ENCODE measurements around the gene CDK4. TPM values are rescaled to one million over a fixed set of nuclear protein-coding genes. Genes with fewer than 3 reads are reported as not detected.

Gene CDK4
- polyA plus RNA-seq, 6 donors from 2014 or later: 63.2 to 99.0 (median 67.8) TPM

DNA sequence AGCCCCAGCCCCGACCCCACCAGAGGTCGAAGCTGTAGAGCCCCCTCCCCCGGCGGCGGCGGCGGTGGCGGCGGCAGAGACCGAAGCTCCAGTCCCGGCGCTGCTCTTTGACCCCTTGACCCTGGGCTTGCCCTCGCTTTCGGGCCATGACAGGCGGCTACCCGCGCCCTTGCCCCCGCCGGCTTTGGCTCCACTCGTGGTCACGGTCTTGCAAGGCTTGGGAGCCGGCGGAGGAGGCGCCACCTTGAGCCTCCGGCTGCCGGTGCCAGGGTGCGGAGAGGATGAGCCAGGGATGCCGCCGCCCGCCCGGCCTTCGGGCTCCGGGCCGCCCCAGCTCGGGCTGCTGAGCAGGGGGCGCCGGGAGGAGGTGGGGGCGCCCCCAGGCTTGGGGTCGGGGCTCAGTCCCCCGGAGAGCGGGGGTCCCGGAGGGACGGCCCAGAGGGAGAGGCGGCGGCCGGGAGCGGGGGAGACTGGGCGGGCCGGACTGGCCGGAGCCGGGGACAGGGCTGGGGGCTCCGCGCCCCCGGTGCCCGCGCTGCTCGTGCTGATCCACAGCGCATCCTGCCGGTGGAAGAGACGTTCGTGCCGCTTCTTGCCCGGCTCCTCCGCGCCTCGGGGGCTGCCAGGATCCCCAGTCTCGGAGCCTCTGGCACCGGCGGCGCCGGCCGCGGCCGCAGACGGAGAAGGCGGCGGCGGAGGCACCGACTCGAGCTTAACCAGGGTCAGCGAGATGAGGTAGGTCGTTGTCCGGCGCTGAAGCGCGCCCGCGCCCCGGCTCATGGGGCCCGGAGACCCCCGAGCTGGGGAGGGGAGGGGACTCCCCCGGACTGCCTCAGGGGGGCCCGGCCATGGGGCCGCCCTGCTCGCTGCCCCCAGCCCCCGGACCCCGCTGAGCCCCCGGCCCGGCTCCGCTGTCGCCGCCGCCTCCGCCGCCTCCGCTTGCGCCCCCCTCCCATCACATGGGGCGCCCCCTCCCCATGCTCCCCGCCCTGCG, 14.3 kb downstream of the CDK4 start:
- DNase-seq (no peak), ATAC-seq (ENCODE audit: low read depth in 2 of 2) (no peak)
- Mint-ChIP-seq H3K27ac (no peak overlapping the region), H3K9me3 (no peaks in the 10 kb centered on the region), H3K27me3 (no peaks in the 10 kb centered on the region), H3K4me1 (peaks cover 39 to 44% (median 42%) of the 10 kb centered on the region in 3 donors), H3K4me3 (no peak overlapping the region), H3K36me3 (peaks cover 13 to 18% of the 10 kb centered on the region in 2 donors)

GRCh38 chr12:57736741-57737466, 15.2 kb downstream of the CDK4 start:
- DNase-seq (no peak), ATAC-seq (ENCODE audit: low read depth in 2 of 2) (no peak)
- Mint-ChIP-seq H3K9me3 (no peaks in the 10 kb centered on the region), H3K27me3 (no peaks in the 10 kb centered on the region), H3K27ac (peak overlapping the region in 2 of 6 donors; percentile 39 to 70), H3K36me3 (peaks cover 15 to 26% of the 10 kb centered on the region in 2 donors), H3K4me1 (peaks cover 33 to 36% (median 36%) of the 10 kb centered on the region in 3 donors), H3K4me3 (peak overlapping the region in 1 of 8 donors; percentile 62)

DNA sequence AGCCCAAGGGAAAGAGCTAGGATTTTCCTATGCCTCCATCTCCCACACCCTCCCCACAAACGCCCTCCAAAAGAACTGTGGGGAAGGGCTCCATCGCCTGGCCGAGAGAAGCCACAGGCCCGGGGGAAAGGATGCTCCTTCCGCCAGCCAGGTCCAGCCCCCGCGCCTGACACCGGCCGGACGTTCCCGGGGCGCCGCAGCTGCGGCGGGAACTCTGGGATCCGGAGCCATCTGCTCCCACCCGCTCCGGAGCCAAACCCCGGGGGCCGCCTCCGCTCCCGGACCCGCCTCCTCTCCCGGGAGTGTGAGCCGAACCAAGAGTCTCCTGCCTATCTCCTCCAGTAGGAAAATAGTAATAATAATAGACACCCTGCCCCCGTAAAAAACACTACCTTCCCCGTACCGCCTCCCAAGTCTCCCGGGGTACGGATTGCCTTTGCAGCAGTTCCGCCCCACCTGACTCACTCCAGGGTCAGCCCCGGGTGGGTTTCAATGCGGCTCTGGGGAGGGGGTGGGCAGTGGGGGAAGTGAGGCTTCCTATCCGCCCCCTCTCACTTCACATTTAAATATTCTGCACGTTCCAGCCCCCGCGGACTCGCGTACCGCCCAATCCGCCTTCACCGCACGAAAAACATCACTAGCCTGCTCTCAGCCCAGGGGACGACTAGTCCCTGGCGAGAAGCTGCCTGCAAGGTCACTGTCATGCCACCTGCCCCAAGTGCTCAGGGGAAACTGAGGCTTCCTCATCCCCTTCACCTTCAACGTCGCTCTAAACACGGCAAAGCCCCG, 16.0 kb downstream of the CDK4 start:
- H3K27me3 Mint-ChIP-seq: no peaks in the 10 kb centered on the region
- peaks cover 25 to 29% (median 28%) of the 10 kb centered on the region in 3 donors for H3K4me1 Mint-ChIP-seq
- ATAC-seq (ENCODE audit: low read depth in 2 of 2): no peak
- H3K27ac Mint-ChIP-seq: peak overlapping the region in 1 of 6 donors; percentile 70
- no peaks in the 10 kb centered on the region for H3K9me3 Mint-ChIP-seq
- DNase-seq: no peak
- H3K4me3 Mint-ChIP-seq: peak overlapping the region in 2 of 8 donors; percentile 35 to 62
- H3K36me3 Mint-ChIP-seq: peaks cover 22 to 33% of the 10 kb centered on the region in 2 donors

DNA sequence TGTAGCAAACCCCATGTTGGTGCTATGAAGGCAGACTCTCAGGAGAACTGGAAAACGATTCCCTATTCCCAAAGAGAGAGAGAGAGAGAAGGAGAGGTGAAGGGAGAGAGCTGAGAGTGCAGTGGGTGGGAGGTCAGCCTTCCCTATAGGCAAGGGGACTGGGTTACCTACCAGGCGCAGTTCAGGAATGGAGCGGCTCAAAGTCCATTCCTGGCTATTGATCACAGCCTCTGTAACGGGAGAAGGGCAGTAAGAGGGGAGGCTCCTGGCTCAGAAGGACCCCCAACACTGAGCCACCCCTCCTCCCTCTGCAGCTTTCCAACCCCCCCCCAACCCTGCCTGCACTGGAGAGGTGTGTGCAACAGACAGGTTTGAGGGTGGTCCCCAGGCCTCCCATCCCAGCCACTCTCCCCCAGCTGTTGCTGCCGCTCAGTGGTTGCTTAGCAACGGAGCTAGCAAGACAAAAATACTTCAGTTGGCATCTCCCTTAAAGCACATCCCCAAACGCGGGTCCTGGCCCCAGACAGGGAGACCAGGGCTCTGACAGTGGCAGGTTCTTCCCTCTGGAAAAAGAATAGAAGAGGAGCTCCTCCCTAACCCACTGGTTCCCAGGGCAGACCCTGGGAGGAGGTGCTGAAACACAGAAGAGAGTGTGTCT, 16.8 kb downstream of the CDK4 start:
- Mint-ChIP-seq H3K36me3 (peaks cover 23 to 41% of the 10 kb centered on the region in 2 donors), H3K4me3 (peak overlapping the region in 2 of 8 donors; percentile 22 to 70), H3K9me3 (no peaks in the 10 kb centered on the region), H3K27ac (peak overlapping the region in 1 of 6 donors; percentile 70), H3K4me1 (peaks cover 17 to 21% (median 20%) of the 10 kb centered on the region in 3 donors), H3K27me3 (no peaks in the 10 kb centered on the region)
- ATAC-seq (ENCODE audit: low read depth in 2 of 2) (no peak), DNase-seq (no peak)

GRCh38 chr12:57734591-57734990, 17.5 kb downstream of the CDK4 start:
- Mint-ChIP-seq H3K27ac (peak overlapping the region in 1 of 6 donors; percentile 70), H3K4me3 (peak overlapping the region in 1 of 8 donors; percentile 22), H3K9me3 (no peaks in the 10 kb centered on the region), H3K4me1 (peaks cover 15 to 20% (median 15%) of the 10 kb centered on the region in 3 donors), H3K36me3 (peaks cover 23 to 41% of the 10 kb centered on the region in 2 donors), H3K27me3 (no peaks in the 10 kb centered on the region)
- DNase-seq (no peak), ATAC-seq (ENCODE audit: low read depth in 2 of 2) (no peak)

DNA sequence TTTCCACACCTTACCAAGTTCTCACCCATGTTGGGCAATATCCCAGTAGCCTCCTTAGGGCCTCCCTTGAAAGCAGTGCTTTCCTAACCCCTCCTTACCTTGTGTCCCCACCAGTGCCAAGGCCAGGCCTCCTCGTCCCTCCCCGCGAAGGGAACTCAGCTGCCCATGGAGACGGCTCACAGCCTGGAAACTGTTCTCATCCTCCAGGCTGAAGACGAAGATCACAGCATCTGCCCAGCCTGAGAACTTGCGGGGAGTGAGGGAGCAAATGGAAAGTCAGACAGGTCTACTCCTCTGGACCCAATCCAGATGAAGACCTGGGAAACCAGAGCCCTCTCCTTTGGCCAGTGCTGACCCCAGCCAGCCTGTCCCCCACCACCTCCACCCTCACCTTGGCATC, 18.2 kb downstream of the CDK4 start:
- Mint-ChIP-seq H3K27ac (no peak overlapping the region), H3K36me3 (peaks cover 23 to 41% of the 10 kb centered on the region in 2 donors), H3K4me3 (no peak overlapping the region), H3K9me3 (no peaks in the 10 kb centered on the region), H3K4me1 (peaks cover 8 to 14% (median 9%) of the 10 kb centered on the region in 3 donors), H3K27me3 (no peaks in the 10 kb centered on the region)
- ATAC-seq (ENCODE audit: low read depth in 2 of 2) (no peak), DNase-seq (no peak)

DNA sequence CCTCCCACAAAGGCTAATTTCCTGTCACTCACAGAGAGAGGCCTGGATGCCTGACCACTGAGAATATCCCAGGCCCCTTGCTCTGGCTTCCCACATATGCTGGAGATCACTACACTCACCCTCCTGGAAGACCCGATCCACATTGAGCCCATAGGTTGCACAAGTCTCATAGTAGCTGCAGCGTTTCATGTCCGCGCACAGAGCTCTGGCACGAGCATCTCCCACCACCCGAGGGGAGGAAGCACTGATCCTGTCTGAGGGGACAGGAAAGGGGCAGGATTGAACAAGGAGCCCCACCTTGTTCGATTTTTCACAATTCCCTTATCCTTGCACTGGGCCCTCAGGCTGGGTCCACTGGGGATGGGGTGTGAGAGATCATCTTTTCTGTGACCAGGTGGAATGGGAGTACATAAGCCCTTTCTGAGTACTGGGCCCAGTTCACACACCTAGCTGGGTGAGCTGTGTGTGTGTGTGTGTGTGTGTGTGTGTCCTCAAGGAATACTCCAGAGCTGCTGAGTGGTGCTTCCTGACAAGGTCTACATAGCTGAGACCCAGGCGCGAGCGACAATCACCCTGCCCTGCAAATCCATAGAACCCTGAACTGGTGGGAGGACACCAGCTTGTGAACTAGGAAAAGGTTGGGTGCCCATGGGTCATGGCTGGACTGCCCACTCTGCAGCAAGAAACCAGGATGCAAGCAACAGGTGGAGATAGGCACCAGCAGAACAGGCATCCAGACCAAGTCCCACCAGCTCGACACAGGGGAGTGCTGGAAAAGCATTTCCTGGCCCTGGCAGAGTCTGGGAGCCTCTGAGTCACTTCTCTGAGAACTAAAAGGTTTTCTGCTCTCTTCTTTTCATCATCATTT, 19.1 kb downstream of the CDK4 start:
- Mint-ChIP-seq H3K27me3 (no peaks in the 10 kb centered on the region), H3K4me3 (no peak overlapping the region), H3K4me1 (peaks cover 9 to 17% (median 10%) of the 10 kb centered on the region in 3 donors), H3K27ac (no peak overlapping the region), H3K9me3 (no peaks in the 10 kb centered on the region), H3K36me3 (peaks cover 29 to 49% of the 10 kb centered on the region in 2 donors)
- ATAC-seq (ENCODE audit: low read depth in 2 of 2) (no peak), DNase-seq (no peak)

DNA sequence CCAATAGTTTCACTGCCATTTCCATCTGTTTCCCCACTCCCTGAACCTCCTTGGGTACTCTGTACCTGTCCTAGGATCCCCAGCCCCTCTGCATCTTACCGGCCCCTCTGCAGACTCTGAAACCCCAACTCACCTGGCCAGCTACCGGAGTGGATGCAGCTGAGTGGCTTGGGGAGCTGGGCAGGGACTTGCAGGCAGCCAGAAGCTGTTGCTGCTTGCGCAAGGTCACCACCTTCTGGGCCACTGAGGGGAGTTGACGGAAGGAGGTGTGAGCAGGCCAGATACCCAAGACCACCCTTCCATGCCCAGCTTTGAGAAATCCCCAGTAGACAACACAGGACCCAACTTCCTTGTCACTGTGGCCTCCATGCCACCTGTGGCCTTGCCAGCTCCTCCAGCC, 19.8 kb downstream of the CDK4 start:
- Mint-ChIP-seq H3K27ac (peak overlapping the region in 2 of 6 donors; percentile 22 to 54), H3K36me3 (peaks cover 32 to 54% of the 10 kb centered on the region in 2 donors), H3K9me3 (no peaks in the 10 kb centered on the region)

GRCh38 chr12:57731411-57732080, 20.6 kb downstream of the CDK4 start:
- DNase-seq (no peak), ATAC-seq (ENCODE audit: low read depth in 2 of 2) (no peak)
- Mint-ChIP-seq H3K4me1 (peaks cover 2 to 15% (median 10%) of the 10 kb centered on the region in 3 donors), H3K27me3 (no peaks in the 10 kb centered on the region), H3K4me3 (no peak overlapping the region), H3K36me3 (peaks cover 32 to 54% of the 10 kb centered on the region in 2 donors), H3K9me3 (no peaks in the 10 kb centered on the region), H3K27ac (peak overlapping the region in 2 of 6 donors; percentile 9 to 16)

More for the DNA sequence above, 19.8 kb downstream of the CDK4 start:
- H3K27me3 Mint-ChIP-seq: no peaks in the 10 kb centered on the region
- H3K4me1 Mint-ChIP-seq: peaks cover 9 to 17% (median 10%) of the 10 kb centered on the region in 3 donors
- DNase-seq: no peak
- no peak for ATAC-seq (ENCODE audit: low read depth in 2 of 2)
- no peak overlapping the region for H3K4me3 Mint-ChIP-seq

DNA sequence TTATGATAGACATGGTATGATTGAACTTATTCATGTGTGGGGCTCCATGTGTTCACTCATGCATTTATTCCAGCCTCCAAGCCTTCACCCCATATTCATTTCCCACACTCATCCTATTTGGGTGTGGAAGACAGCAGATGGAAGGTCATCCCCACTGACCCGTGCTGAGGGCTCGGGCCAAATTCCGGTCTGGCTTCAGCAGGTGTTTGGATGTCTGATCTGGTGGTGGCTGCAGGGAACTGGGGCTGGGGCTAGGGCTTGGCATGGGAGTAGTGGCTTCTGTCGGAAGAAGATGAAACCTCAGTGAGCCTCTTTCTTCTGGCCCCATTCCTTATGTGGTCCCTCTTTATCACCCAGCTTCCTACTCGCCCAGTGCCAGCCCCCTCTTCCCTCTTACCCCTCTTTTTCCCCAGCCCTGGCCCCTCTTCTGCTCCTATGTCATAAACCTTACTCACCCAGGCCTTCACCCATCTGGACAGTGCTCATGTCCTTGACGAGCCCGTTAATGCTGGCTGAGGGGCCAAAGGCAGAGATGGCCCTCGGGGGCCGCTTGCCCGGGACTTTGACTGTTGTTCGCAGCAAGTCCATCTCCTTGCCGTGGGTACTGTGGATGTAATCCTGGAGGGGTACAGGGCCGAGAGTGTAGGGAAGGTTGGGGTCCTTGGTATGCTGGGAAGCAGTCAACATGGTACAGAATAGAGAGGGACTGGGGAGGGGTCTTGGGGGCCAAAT, 21.6 kb downstream of the CDK4 start:
- peaks cover 32 to 62% of the 10 kb centered on the region in 2 donors for H3K36me3 Mint-ChIP-seq
- no peak for ATAC-seq (ENCODE audit: low read depth in 2 of 2)
- H3K4me1 Mint-ChIP-seq: peaks cover 8 to 20% (median 8%) of the 10 kb centered on the region in 3 donors
- H3K27me3 Mint-ChIP-seq: no peaks in the 10 kb centered on the region
- DNase-seq: no peak
- peaks cover 0 to 3% (median 0%) of the 10 kb centered on the region in 7 donors for H3K9me3 Mint-ChIP-seq
- H3K4me3 Mint-ChIP-seq: no peak overlapping the region
- H3K27ac Mint-ChIP-seq: no peak overlapping the region

All from naive B cell (primary cell).